Activated CD4-positive, alpha-beta T cell treated with anti-CD3 and anti-CD28 coated beads, Interleukin-2, amount 50 U/mL, for 48 hours (primary cell): ENCODE measurements around the gene CDK1.
A peak's percentile ranks its signal among the peaks of the same experiment; 100 is the strongest.

Experiments
- DNase-seq, 2 experiments: peaks; one replicate each; pipeline ENCODE4 v3.0.0-alpha.2; 2020

Gene CDK1

GRCh38 chr10:60778214-60778970 lies at the start of gene CDK1:
Gene CDK1, plus strand, starts transcription at chr10:60778478. Its CDS starts 1,688 bp downstream, at chr10:60780166.
- DNase-seq: peak; percentile 95 to 97

GRCh38 chr10:60729106-60729505 lies 49.2 kb upstream of the CDK1 start:
- no peak for DNase-seq

GRCh38 chr10:60731134-60731885 lies 47.0 kb upstream of the CDK1 start:
- peak; percentile 15 to 32 for DNase-seq

- no peak for DNase-seq
Observed at GRCh38 chr10:60732198-60732806, 46.0 kb upstream of the CDK1 start.

GRCh38 chr10:60732807-60733516 lies 45.3 kb upstream of the CDK1 start:
- peak; percentile 36 to 43 for DNase-seq

GRCh38 chr10:60733517-60733822 lies 44.8 kb upstream of the CDK1 start:
- no peak for DNase-seq

- no peak for DNase-seq
Observed at GRCh38 chr10:60733826-60734225, 44.5 kb upstream of the CDK1 start.

- no peak for DNase-seq
Observed at GRCh38 chr10:60734226-60734625, 44.1 kb upstream of the CDK1 start.

GRCh38 chr10:60735244-60735643 lies 43.0 kb upstream of the CDK1 start:
- DNase-seq: no peak

- no peak for DNase-seq
Observed at GRCh38 chr10:60737242-60737641, 41.0 kb upstream of the CDK1 start.

GRCh38 chr10:60739558-60739957 lies 38.7 kb upstream of the CDK1 start:
- DNase-seq: no peak

GRCh38 chr10:60742512-60742911 lies 35.8 kb upstream of the CDK1 start:
- no peak for DNase-seq

- no peak for DNase-seq
Observed at GRCh38 chr10:60747817-60748469, 30.3 kb upstream of the CDK1 start.

GRCh38 chr10:60753152-60753551 lies 25.1 kb upstream of the CDK1 start:
- no peak for DNase-seq

- DNase-seq: no peak
Observed at GRCh38 chr10:60753817-60754216, 24.5 kb upstream of the CDK1 start.

- no peak for DNase-seq
Observed at GRCh38 chr10:60757420-60757895, 20.8 kb upstream of the CDK1 start.

- DNase-seq: no peak
Observed at GRCh38 chr10:60759181-60759580, 19.1 kb upstream of the CDK1 start.

GRCh38 chr10:60760711-60761210 lies 17.5 kb upstream of the CDK1 start:
- DNase-seq: no peak

- no peak for DNase-seq
Observed at GRCh38 chr10:60762554-60762953, 15.7 kb upstream of the CDK1 start.

GRCh38 chr10:60767424-60767823 lies 10.9 kb upstream of the CDK1 start:
- no peak for DNase-seq

- DNase-seq: no peak
Observed at GRCh38 chr10:60769406-60769805, 8.9 kb upstream of the CDK1 start.

GRCh38 chr10:60777696-60778213 lies 523 bp upstream of the CDK1 start:
- DNase-seq: no peak
